Amniotic stem cell (primary cell): ENCODE results near the gene TXNDC17.
"Not testable (repeated sequence)": the region's sequence is repeated elsewhere in the genome, so short reads cannot be mapped to it uniquely, and the experiment has no call there.

ENCODE experiments used
- DNase-seq: peaks from one replicate; lab custom pipeline; 2025; lab: John Stamatoyannopoulos, UW

Gene TXNDC17

GRCh38 chr17:6683730-6684459 lies 43.0 kb downstream of the TXNDC17 start:
- DNase-seq: no peak

- no peak for DNase-seq
These were observed 43.6 kb downstream of the TXNDC17 start for GRCh38 chr17:6684460-6684783.

GRCh38 chr17:6684881-6685767 lies 44.3 kb downstream of the TXNDC17 start:
- DNase-seq: no peak

GRCh38 chr17:6686026-6686425 lies 45.2 kb downstream of the TXNDC17 start:
- DNase-seq: no peak

- no peak for DNase-seq
These were observed 48.1 kb downstream of the TXNDC17 start for GRCh38 chr17:6688944-6689343.

- DNase-seq: no peak
These were observed 49.8 kb downstream of the TXNDC17 start for GRCh38 chr17:6690641-6691040.

GRCh38 chr17:6691546-6691945 lies 50.7 kb downstream of the TXNDC17 start:
- DNase-seq: no peak

- not testable (repeated sequence) for DNase-seq
These were observed 51.1 kb downstream of the TXNDC17 start for GRCh38 chr17:6691958-6692357.
